HEK293 (cell line): ENCODE measurements around the gene GPATCH4.

ENCODE experiments used
- CTCF ChIA-PET: fragments of 350-600 bp; formaldehyde crosslinking; extraction: SDS; loops from one replicate; lab custom pipeline; 2021; ENCODE audit warnings: antibody characterized with exemption; lab: Yijun Ruan, JAX
- POLR2A ChIA-PET: fragments of 300-600 bp; formaldehyde crosslinking; extraction: SDS; loops from one replicate; lab custom pipeline; 2020; ENCODE audit warnings: antibody characterized with exemption, inconsistent platforms; lab: Yijun Ruan, JAX
- H3K27ac ChIP-seq: fragments of 200-500 bp; sonication (Bioruptor generic); 2 replicates; pipeline ENCODE4 v1.5.1; 2014; ENCODE audit warnings: low read depth, low read length, control low read depth, inconsistent platforms; ENCODE audit errors: extremely low read depth
- H3K36me3 ChIP-seq, 2 experiments: fragments of 200-500 bp in 1 of 2; sonication (Bioruptor generic) in 1 of 2; 1 replicate in 1 of 2; 2 replicates in 1 of 2; pipeline ENCODE4 v1.5.1; 2014 to 2017; ENCODE audit warnings: inconsistent platforms in 2 of 2, low read length in 2 of 2; ENCODE audit not compliant: control insufficient read depth in 2 of 2, insufficient read depth in 1 of 2
- H3K4me1 ChIP-seq: fragments of 200-500 bp; sonication (Bioruptor generic); 2 replicates; pipeline ENCODE4 v1.5.1; 2014; ENCODE audit warnings: mild to moderate bottlenecking, low read length, inconsistent platforms; ENCODE audit not compliant: control insufficient read depth, insufficient read depth
- H3K4me3 ChIP-seq: 2 replicates; pipeline ENCODE4 v1.5.1; 2011; ENCODE audit warnings: low read depth, mild to moderate bottlenecking, control low read depth, low read length, moderate library complexity
- H3K9me3 ChIP-seq: fragments of 200-500 bp; sonication (Bioruptor generic); 2 replicates; pipeline ENCODE4 v1.5.1; 2014; ENCODE audit warnings: low read depth, low read length, inconsistent platforms; ENCODE audit not compliant: control insufficient read depth, insufficient read depth
- GLIS1 ChIP-seq: fragments of 450-650 bp; formaldehyde crosslinking; IDR thresholded peaks from 2 replicates; pipeline ENCODE4 v1.5.1; 2016; ENCODE audit warnings: missing biosample characterization, missing genetic modification characterization
- HOXC10 ChIP-seq: sonication (generic); formaldehyde crosslinking; IDR thresholded peaks from 2 replicates; pipeline ENCODE4 v1.8.1; 2023; ENCODE audit warnings: mild to moderate bottlenecking, missing genetic modification reagents
- KLF16 ChIP-seq: fragments of 450-650 bp; formaldehyde crosslinking; IDR thresholded peaks from 2 replicates; pipeline ENCODE4 v1.5.1; 2017; ENCODE audit warnings: missing biosample characterization, missing genetic modification characterization
- OVOL3 ChIP-seq: fragments of 450-650 bp; formaldehyde crosslinking; IDR thresholded peaks from 2 replicates; pipeline ENCODE4 v1.5.1; 2016; ENCODE audit warnings: missing biosample characterization, missing genetic modification characterization
- SCRT1 ChIP-seq: fragments of 450-650 bp; formaldehyde crosslinking; IDR thresholded peaks from 2 replicates; pipeline ENCODE4 v1.5.1; 2016; ENCODE audit warnings: missing biosample characterization, missing genetic modification characterization, borderline replicate concordance
- ZBTB17 ChIP-seq: fragments of 450-650 bp; formaldehyde crosslinking; IDR thresholded peaks from 2 replicates; pipeline ENCODE4 v1.5.1; 2016; ENCODE audit warnings: missing biosample characterization, missing genetic modification characterization
- ZBTB21 ChIP-seq: fragments of 450-650 bp; formaldehyde crosslinking; IDR thresholded peaks from 2 replicates; pipeline ENCODE4 v1.5.1; 2017; ENCODE audit warnings: missing biosample characterization, missing genetic modification characterization
- ZNF132 ChIP-seq: fragments of 450-650 bp; formaldehyde crosslinking; IDR thresholded peaks from 2 replicates; pipeline ENCODE4 v1.5.1; 2017; ENCODE audit warnings: missing biosample characterization, missing genetic modification characterization, borderline replicate concordance
- ZNF157 ChIP-seq: fragments of 450-650 bp; formaldehyde crosslinking; IDR thresholded peaks from 2 replicates; pipeline ENCODE4 v1.5.1; 2016; ENCODE audit warnings: missing biosample characterization, missing genetic modification characterization
- ZNF16 ChIP-seq: fragments of 450-650 bp; formaldehyde crosslinking; IDR thresholded peaks from 2 replicates; pipeline ENCODE4 v1.5.1; 2016; ENCODE audit warnings: low read depth, missing biosample characterization, missing genetic modification characterization
- ZNF169 ChIP-seq: fragments of 450-650 bp; formaldehyde crosslinking; IDR thresholded peaks from 2 replicates; pipeline ENCODE4 v1.5.1; 2016; ENCODE audit warnings: missing biosample characterization, missing genetic modification characterization
- ZNF311 ChIP-seq: fragments of 450-650 bp; formaldehyde crosslinking; IDR thresholded peaks from 2 replicates; pipeline ENCODE4 v1.5.1; 2017; ENCODE audit warnings: missing biosample characterization, missing genetic modification characterization, borderline replicate concordance
- ZNF366 ChIP-seq: fragments of 450-650 bp; formaldehyde crosslinking; conservative IDR thresholded peaks from 2 replicates; pipeline ENCODE4 v1.5.1; 2016; ENCODE audit warnings: missing biosample characterization, missing genetic modification characterization
- ZNF48 ChIP-seq: fragments of 450-650 bp; formaldehyde crosslinking; IDR thresholded peaks from 2 replicates; pipeline ENCODE4 v1.5.1; 2016; ENCODE audit warnings: missing biosample characterization, missing genetic modification characterization
- ZNF530 ChIP-seq: fragments of 450-650 bp; formaldehyde crosslinking; IDR thresholded peaks from 2 replicates; pipeline ENCODE4 v1.5.1; 2016; ENCODE audit warnings: low read depth, missing biosample characterization, missing genetic modification characterization
- ZNF610 ChIP-seq: fragments of 450-650 bp; formaldehyde crosslinking; IDR thresholded peaks from 2 replicates; pipeline ENCODE4 v1.5.1; 2016; ENCODE audit warnings: missing biosample characterization, missing genetic modification characterization, borderline replicate concordance
- ZNF654 ChIP-seq: fragments of 450-650 bp; formaldehyde crosslinking; IDR thresholded peaks from 2 replicates; pipeline ENCODE4 v1.5.1; 2016; ENCODE audit warnings: low read depth, missing biosample characterization, missing genetic modification characterization
- TF ChIP-seq, protein P1 (sequence below): fragments of 450-650 bp; formaldehyde crosslinking; IDR thresholded peaks from 2 replicates; pipeline ENCODE4 v1.5.1; 2016; ENCODE audit warnings: missing biosample characterization, missing genetic modification characterization
- TF ChIP-seq, protein P2 (sequence below): fragments of 450-650 bp; formaldehyde crosslinking; IDR thresholded peaks from 2 replicates; pipeline ENCODE4 v1.5.1; 2016; ENCODE audit warnings: missing biosample characterization, missing genetic modification characterization
- TF ChIP-seq, protein P3 (sequence below): fragments of 450-650 bp; formaldehyde crosslinking; IDR thresholded peaks from 2 replicates; pipeline ENCODE4 v1.5.1; 2016; ENCODE audit warnings: missing biosample characterization, missing genetic modification characterization
- TF ChIP-seq, protein P4 (sequence below): IDR thresholded peaks from 2 replicates; pipeline ENCODE4 v1.6.1; 2011; ENCODE audit warnings: mild to moderate bottlenecking, low read depth, low read length, borderline replicate concordance

GPATCH4 gene

DNA sequence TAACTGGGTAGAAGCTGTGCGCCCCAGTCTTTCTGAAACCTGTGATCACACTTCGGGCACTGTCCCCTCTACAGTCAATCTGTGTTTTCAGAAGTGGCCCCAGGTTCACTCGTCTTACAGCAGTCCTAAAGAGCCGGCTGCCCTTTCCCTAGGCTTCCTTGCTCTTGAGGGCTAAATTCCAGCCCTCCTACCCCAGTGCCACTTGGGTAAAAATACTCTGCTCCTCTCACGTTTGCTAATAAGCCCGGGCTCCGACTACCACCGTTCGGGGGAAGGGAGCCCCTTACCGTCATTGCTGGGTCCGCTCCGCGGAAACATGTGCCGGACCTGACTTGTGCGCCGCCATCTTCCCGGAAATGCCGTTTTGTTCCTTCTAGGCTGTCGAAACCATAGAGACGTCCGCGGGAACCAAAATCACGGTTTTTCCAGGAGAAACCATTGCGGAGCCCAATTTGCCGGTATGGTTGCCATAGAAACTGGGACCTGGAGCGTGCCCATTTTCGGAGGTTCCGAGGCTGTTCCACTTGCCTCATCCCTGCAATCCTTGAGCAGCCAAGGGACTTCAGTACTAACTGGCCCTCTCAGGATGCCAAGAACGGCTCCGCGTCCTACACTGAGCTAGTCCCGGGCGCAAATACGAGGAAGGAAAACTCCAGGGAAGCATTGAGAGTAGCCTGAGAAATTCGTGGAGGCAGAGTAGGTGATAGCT lies at the start of gene GPATCH4 (continued):
- TF ChIP-seq ZNF132 (tag by site-specific recombination) (no peak), ZNF16 (tag by site-specific recombination) (no peak), ZNF169 (tag by site-specific recombination) (no peak), ZNF610 (tag by site-specific recombination) (no peak), ZNF654 (tag by site-specific recombination) (0 out of 2 replicates have a peak, but pooled peaks have one; percentile 2), ZNF157 (no peak), ZBTB21 (tag by site-specific recombination) (peak; percentile 35; the same call in 1 of the 2 replicates), KLF16 (peak; percentile 53; the same call in 1 of the 2 replicates), GLIS1 (no peak), ZNF48 (tag by site-specific recombination) (no peak)
- TF ChIP-seq, protein P1, sequence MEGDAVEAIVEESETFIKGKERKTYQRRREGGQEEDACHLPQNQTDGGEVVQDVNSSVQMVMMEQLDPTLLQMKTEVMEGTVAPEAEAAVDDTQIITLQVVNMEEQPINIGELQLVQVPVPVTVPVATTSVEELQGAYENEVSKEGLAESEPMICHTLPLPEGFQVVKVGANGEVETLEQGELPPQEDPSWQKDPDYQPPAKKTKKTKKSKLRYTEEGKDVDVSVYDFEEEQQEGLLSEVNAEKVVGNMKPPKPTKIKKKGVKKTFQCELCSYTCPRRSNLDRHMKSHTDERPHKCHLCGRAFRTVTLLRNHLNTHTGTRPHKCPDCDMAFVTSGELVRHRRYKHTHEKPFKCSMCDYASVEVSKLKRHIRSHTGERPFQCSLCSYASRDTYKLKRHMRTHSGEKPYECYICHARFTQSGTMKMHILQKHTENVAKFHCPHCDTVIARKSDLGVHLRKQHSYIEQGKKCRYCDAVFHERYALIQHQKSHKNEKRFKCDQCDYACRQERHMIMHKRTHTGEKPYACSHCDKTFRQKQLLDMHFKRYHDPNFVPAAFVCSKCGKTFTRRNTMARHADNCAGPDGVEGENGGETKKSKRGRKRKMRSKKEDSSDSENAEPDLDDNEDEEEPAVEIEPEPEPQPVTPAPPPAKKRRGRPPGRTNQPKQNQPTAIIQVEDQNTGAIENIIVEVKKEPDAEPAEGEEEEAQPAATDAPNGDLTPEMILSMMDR (tag by site-specific recombination) = no peak
- TF ChIP-seq, all 188 proteins: peak for 41

DNA sequence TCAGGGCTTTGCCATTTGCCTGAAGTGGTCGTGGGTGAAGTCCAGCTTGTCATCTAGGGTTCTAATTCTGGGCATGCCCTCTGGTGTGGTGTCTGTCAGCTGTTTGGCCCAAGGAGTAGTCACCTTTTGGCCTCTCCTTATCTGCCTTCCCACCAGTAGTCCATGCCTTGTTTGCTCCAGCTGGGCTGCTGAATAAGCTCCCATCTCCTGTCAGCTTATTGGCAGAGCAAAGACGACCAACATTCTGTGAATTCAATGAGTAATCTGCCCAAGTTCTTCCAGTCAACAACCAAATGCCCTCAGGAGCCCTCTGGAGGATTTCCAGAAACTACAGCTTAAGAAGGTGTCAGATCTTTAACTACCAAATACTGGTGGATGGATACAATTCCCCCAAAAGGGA lies 47.7 kb upstream of the GPATCH4 start:
- Histone ChIP-seq H3K36me3 (no peaks in the 10 kb centered on the region), H3K4me1 (no peaks in the 10 kb centered on the region), H3K9me3 (no peaks in the 10 kb centered on the region), H3K4me3 (no peak overlapping the region)
- ChIA-PET CTCF (interaction anchor here (0.8 to 6.3 kb wide), 10 partner anchors 9 to 77 kb away, joined by 3 to 91 read pairs (median 5); partner anchors contain the start of gene HAPLN2), POLR2A (interaction anchor here (0.6 to 1.2 kb wide), 3 partner anchors 12 to 28 kb away, joined by 3 to 5 read pairs (median 5); partner anchors contain the start of gene NES)
- no peak for TF ChIP-seq OVOL3 (tag by site-specific recombination)
- no peak for TF ChIP-seq HOXC10 (CRISPR knock-in tag)
- TF ChIP-seq, protein P2, sequence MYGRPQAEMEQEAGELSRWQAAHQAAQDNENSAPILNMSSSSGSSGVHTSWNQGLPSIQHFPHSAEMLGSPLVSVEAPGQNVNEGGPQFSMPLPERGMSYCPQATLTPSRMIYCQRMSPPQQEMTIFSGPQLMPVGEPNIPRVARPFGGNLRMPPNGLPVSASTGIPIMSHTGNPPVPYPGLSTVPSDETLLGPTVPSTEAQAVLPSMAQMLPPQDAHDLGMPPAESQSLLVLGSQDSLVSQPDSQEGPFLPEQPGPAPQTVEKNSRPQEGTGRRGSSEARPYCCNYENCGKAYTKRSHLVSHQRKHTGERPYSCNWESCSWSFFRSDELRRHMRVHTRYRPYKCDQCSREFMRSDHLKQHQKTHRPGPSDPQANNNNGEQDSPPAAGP (tag by site-specific recombination) = no peak
- TF ChIP-seq, protein P3, sequence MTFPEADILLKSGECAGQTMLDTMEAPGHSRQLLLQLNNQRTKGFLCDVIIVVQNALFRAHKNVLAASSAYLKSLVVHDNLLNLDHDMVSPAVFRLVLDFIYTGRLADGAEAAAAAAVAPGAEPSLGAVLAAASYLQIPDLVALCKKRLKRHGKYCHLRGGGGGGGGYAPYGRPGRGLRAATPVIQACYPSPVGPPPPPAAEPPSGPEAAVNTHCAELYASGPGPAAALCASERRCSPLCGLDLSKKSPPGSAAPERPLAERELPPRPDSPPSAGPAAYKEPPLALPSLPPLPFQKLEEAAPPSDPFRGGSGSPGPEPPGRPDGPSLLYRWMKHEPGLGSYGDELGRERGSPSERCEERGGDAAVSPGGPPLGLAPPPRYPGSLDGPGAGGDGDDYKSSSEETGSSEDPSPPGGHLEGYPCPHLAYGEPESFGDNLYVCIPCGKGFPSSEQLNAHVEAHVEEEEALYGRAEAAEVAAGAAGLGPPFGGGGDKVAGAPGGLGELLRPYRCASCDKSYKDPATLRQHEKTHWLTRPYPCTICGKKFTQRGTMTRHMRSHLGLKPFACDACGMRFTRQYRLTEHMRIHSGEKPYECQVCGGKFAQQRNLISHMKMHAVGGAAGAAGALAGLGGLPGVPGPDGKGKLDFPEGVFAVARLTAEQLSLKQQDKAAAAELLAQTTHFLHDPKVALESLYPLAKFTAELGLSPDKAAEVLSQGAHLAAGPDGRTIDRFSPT (tag by site-specific recombination) = no peak
- TF ChIP-seq ZNF311 (tag by site-specific recombination) = no peak
- TF ChIP-seq, protein P4, sequence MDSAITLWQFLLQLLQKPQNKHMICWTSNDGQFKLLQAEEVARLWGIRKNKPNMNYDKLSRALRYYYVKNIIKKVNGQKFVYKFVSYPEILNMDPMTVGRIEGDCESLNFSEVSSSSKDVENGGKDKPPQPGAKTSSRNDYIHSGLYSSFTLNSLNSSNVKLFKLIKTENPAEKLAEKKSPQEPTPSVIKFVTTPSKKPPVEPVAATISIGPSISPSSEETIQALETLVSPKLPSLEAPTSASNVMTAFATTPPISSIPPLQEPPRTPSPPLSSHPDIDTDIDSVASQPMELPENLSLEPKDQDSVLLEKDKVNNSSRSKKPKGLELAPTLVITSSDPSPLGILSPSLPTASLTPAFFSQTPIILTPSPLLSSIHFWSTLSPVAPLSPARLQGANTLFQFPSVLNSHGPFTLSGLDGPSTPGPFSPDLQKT = no peak
- TF ChIP-seq ZNF530 (tag by site-specific recombination) = no peak
- TF ChIP-seq ZBTB17 (tag by site-specific recombination) = no peak
- TF ChIP-seq SCRT1 (tag by site-specific recombination) = no peak
- TF ChIP-seq ZNF366 (tag by site-specific recombination) = no peak
- TF ChIP-seq, all 188 proteins: peak for 0
- H3K27ac ChIP-seq = no peak overlapping the region
